Stomach smooth muscle (tissue), 2 donors: ENCODE measurements around the gene NOBOX.
"Not testable (repeated sequence)": the region's sequence is repeated elsewhere in the genome, so short reads cannot be mapped to it uniquely, and the experiment has no call there.

Source experiments
- H3K27ac ChIP-seq: one replicate; pipeline ENCODE4 v1.7.0; 2013; ENCODE audit warnings: mild to moderate bottlenecking, low read length, inconsistent platforms
- H3K27me3 ChIP-seq, 2 donors: one replicate each; pipeline ENCODE4 v1.7.0; 2013; ENCODE audit warnings: low read length in 2 of 2; ENCODE audit not compliant: insufficient read depth in 2 of 2, control insufficient read depth in 1 of 2
- H3K36me3 ChIP-seq, 2 donors: one replicate each; pipeline ENCODE4 v1.7.0; 2013; ENCODE audit warnings: low read length in 2 of 2; ENCODE audit not compliant: control insufficient read depth in 2 of 2, insufficient read depth in 2 of 2
- H3K4me1 ChIP-seq: one replicate; pipeline ENCODE4 v1.7.0; 2013; ENCODE audit warnings: low read length; ENCODE audit not compliant: control insufficient read depth, insufficient read depth
- H3K4me3 ChIP-seq, 2 donors: one replicate each; pipeline ENCODE4 v1.7.0; 2013; ENCODE audit warnings: low read length in 2 of 2
- H3K9ac ChIP-seq, 2 donors: one replicate each; pipeline ENCODE4 v1.7.0; 2013; ENCODE audit warnings: low read length in 2 of 2, mild to moderate bottlenecking in 1 of 2
- H3K9me3 ChIP-seq, 2 donors: one replicate each; pipeline ENCODE4 v1.7.0; 2013; ENCODE audit warnings: low read length in 2 of 2; ENCODE audit not compliant: control insufficient read depth in 2 of 2
- donor health status: healthy.
- donor health status: Pancreatic carcinoma.

Gene NOBOX

GRCh38 chr7:144367250-144367649 lies 36.2 kb downstream of the NOBOX start:
- not testable (repeated sequence) for H3K4me1 ChIP-seq, H3K4me3 ChIP-seq, H3K36me3 ChIP-seq, H3K27ac ChIP-seq, H3K9ac ChIP-seq, H3K27me3 ChIP-seq, H3K9me3 ChIP-seq

DNA sequence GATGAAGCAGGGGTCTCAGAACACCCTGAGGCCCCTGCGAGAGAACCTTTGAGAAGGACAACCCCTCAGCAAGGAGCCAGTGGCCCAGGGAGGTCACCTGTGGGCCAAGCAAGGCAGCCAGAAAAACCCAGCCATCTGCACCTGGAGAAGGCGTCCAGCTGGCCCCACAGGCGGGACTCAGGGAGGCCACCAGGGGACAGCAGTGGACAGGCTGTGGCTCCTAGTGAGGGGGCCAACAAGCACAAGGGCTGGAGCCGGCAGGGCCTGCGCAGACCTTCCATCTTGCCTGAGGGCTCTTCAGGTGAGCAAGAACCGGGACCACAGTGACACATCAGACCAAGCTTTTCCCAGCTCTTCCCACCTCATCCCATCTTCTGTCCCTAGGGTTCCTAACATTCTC lies 38.0 kb downstream of the NOBOX start:
- H3K27ac ChIP-seq, H3K27me3 ChIP-seq, H3K9ac ChIP-seq, H3K4me3 ChIP-seq, H3K36me3 ChIP-seq, H3K4me1 ChIP-seq, H3K9me3 ChIP-seq: not testable (repeated sequence)

GRCh38 chr7:144362061-144362460 lies 41.4 kb downstream of the NOBOX start:
- H3K4me3 ChIP-seq = not testable (repeated sequence)

DNA sequence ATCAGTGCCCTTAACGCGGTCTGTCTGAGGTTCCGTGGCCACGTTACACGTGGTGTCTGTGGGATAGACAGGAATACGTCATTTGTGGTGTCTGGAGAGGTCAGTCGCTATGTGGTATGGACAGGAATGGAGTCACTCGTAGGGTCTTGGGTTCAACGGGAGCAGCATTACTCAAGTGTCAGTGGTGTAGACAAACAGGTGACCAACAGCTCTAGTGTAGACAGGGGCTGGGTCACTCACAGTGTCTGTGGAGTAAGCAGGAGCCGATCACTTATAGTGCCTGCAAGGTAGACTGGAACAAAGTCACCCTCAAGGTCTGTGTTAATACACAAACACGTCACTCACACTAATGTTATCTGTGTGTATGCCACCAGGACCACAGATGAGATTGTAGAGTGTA lies 46.6 kb downstream of the NOBOX start:
- H3K27ac ChIP-seq, H3K4me3 ChIP-seq, H3K36me3 ChIP-seq, H3K4me1 ChIP-seq, H3K27me3 ChIP-seq, H3K9ac ChIP-seq, H3K9me3 ChIP-seq: not testable (repeated sequence)

More at GRCh38 chr7:144362061-144362460, 41.4 kb downstream of the NOBOX start:
- not testable (repeated sequence) for H3K9ac ChIP-seq, H3K36me3 ChIP-seq, H3K4me1 ChIP-seq, H3K27ac ChIP-seq, H3K9me3 ChIP-seq, H3K27me3 ChIP-seq

DNA sequence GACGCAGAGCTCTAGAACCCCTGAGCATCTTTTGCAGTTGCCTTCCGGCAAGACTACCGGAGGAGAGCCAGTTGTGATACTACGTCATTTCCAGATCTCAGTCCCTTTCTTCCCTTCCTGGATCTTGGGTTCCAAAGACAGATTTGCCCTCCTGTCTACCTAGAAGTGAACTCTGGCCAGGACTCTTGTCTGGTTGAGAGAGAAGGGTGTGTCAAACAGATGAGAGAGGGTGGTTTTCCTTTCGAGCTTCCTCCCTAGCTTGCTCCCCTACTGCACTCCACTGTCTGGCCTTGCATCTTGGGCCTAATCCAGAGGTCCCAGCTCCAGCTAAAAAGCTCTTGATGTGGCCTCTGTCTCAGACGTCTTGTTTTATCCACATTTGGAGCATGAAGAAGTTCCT lies 47.3 kb downstream of the NOBOX start:
- H3K9me3 ChIP-seq, H3K27ac ChIP-seq, H3K9ac ChIP-seq, H3K27me3 ChIP-seq, H3K4me1 ChIP-seq, H3K4me3 ChIP-seq, H3K36me3 ChIP-seq: not testable (repeated sequence)

- not testable (repeated sequence) for H3K27me3 ChIP-seq, H3K9ac ChIP-seq, H3K4me3 ChIP-seq, H3K4me1 ChIP-seq, H3K36me3 ChIP-seq, H3K9me3 ChIP-seq, H3K27ac ChIP-seq
Observed at GRCh38 chr7:144355176-144355822, 48.2 kb downstream of the NOBOX start, which contains the start of gene ARHGEF5. TSS of gene ARHGEF5 (plus strand) at chr7:144355402. CDS start at chr7:144362670, 7,268 bp downstream.

DNA sequence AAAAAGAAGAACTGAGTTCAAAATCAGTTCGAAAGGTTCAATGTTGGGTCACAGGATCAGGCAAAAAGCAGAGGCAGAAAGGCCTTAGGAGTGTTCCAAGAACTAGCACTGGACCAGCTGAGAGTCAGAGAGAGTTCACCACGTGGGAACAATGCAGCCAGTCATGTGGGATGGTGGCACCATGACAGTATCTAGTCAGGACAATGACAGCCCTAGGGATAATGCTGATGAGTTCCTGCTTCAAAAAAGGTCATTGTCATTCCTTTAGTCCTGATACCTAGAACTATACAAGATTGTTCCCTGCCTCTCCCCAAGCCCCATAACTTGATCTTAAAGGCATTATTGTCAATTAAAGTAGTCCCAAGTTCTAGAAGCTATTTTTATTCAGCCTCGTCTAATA lies 51.8 kb downstream of the NOBOX start:
- H3K4me3 ChIP-seq, H3K9ac ChIP-seq, H3K4me1 ChIP-seq, H3K27me3 ChIP-seq, H3K27ac ChIP-seq, H3K9me3 ChIP-seq, H3K36me3 ChIP-seq: not testable (repeated sequence)

GRCh38 chr7:144348625-144349024 lies 54.9 kb downstream of the NOBOX start:
- H3K9ac ChIP-seq, H3K27me3 ChIP-seq, H3K4me3 ChIP-seq, H3K27ac ChIP-seq, H3K4me1 ChIP-seq, H3K9me3 ChIP-seq, H3K36me3 ChIP-seq: not testable (repeated sequence)
